Stimulated activated CD4-positive, alpha-beta T cell treated with anti-CD3 and anti-CD28 coated beads, Interleukin-12 subunit alpha, Interleukin-12 subunit beta, amount 100 ng/mL, for 48 hours (primary cell): ENCODE data around the gene CDC20.
A peak's percentile ranks its signal among the peaks of the same experiment; 100 is the strongest.

ENCODE experiments used
- DNase-seq, 3 donors: peaks; one replicate each; pipeline ENCODE4 v3.0.0-alpha.2; 2020; ENCODE audit warnings: low read depth in 2 of 3, low spot score in 1 of 3

Gene CDC20

GRCh38 chr1:43358746-43359693 is at the start of gene CDC20:
Gene CDC20 (plus strand): TSS chr1:43358981. CDS start chr1:43359216, 235 bp downstream.
- peak; percentile 99 for DNase-seq

- no peak for DNase-seq
These were observed 49.3 kb upstream of the CDC20 start for GRCh38 chr1:43309405-43310025.

GRCh38 chr1:43311521-43311920 is 47.3 kb upstream of the CDC20 start:
- DNase-seq = no peak

GRCh38 chr1:43312212-43312623 is 46.6 kb upstream of the CDC20 start:
- DNase-seq = no peak

GRCh38 chr1:43312663-43313515 is 45.9 kb upstream of the CDC20 start:
- DNase-seq = no peak

GRCh38 chr1:43313771-43314170 is 45.0 kb upstream of the CDC20 start:
- DNase-seq = no peak

- DNase-seq = no peak
These were observed 44.5 kb upstream of the CDC20 start for GRCh38 chr1:43314233-43314632.

GRCh38 chr1:43315481-43315880 is 43.3 kb upstream of the CDC20 start:
- DNase-seq = no peak

GRCh38 chr1:43315963-43316737 is 42.6 kb upstream of the CDC20 start:
- no peak for DNase-seq

- no peak for DNase-seq
These were observed 41.9 kb upstream of the CDC20 start for GRCh38 chr1:43316738-43317520.

- DNase-seq = no peak
These were observed 40.8 kb upstream of the CDC20 start for GRCh38 chr1:43317817-43318471.

GRCh38 chr1:43318831-43319230 is 40.0 kb upstream of the CDC20 start:
- DNase-seq = no peak

GRCh38 chr1:43319288-43319687 is 39.5 kb upstream of the CDC20 start:
- no peak for DNase-seq

GRCh38 chr1:43319766-43320165 is 39.0 kb upstream of the CDC20 start:
- no peak for DNase-seq

- DNase-seq = no peak
These were observed 37.4 kb upstream of the CDC20 start for GRCh38 chr1:43321331-43321891.

GRCh38 chr1:43322506-43322905 is 36.3 kb upstream of the CDC20 start:
- DNase-seq = no peak

- DNase-seq = no peak
These were observed 34.0 kb upstream of the CDC20 start for GRCh38 chr1:43324810-43325209.

- no peak for DNase-seq
These were observed 33.4 kb upstream of the CDC20 start for GRCh38 chr1:43325381-43325780.
